Measurements from ENCODE around the gene ALOX15.
"Not testable (repeated sequence)": the region's sequence is repeated elsewhere in the genome, so short reads cannot be mapped to it uniquely, and the experiment has no call there.

The ALOX15 gene

GRCh38 chr17:4609761-4610160 is 31.7 kb downstream of the ALOX15 start:
- DNase-seq (ENCODE audit: insufficient read length): no peak
- no peak for FAIRE-seq
- TF ChIP-seq TAF1 (IDR thresholded peaks at IDR 0.05; ENCODE audit: borderline replicate concordance, low read depth, low read length) (no peak), POLR2A (IDR thresholded peaks at IDR 0.05; ENCODE audit: low read depth, low read length) (no peak), POLR2AphosphoS5 (IDR thresholded peaks at IDR 0.05; ENCODE audit: low read depth, low read length) (no peak)

GRCh38 chr17:4607773-4608187 is 33.7 kb downstream of the ALOX15 start:
- FAIRE-seq (no peak), DNase-seq (ENCODE audit: insufficient read length) (no peak)
- TF ChIP-seq TAF1 (IDR thresholded peaks at IDR 0.05; ENCODE audit: borderline replicate concordance, low read depth, low read length) (no peak), POLR2A (IDR thresholded peaks at IDR 0.05; ENCODE audit: low read depth, low read length) (no peak), POLR2AphosphoS5 (IDR thresholded peaks at IDR 0.05; ENCODE audit: low read depth, low read length) (no peak)

- no peak for TF ChIP-seq POLR2AphosphoS5 (IDR thresholded peaks at IDR 0.05; ENCODE audit: low read depth, low read length)
- TF ChIP-seq TAF1 (IDR thresholded peaks at IDR 0.05; ENCODE audit: borderline replicate concordance, low read depth, low read length): no peak
- no peak for TF ChIP-seq POLR2A (IDR thresholded peaks at IDR 0.05; ENCODE audit: low read depth, low read length)
- DNase-seq (ENCODE audit: insufficient read length): no peak
- no peak for FAIRE-seq
Observed at GRCh38 chr17:4607261-4607741, 34.2 kb downstream of the ALOX15 start.

- TF ChIP-seq POLR2A (IDR thresholded peaks at IDR 0.05; ENCODE audit: low read depth, low read length): no peak
- TF ChIP-seq TAF1 (IDR thresholded peaks at IDR 0.05; ENCODE audit: borderline replicate concordance, low read depth, low read length): no peak
- TF ChIP-seq POLR2AphosphoS5 (IDR thresholded peaks at IDR 0.05; ENCODE audit: low read depth, low read length): no peak
- DNase-seq (ENCODE audit: insufficient read length): no peak
- FAIRE-seq: no peak
Observed at GRCh38 chr17:4605826-4606225, 35.7 kb downstream of the ALOX15 start.

- FAIRE-seq; DNase-seq (ENCODE audit: insufficient read length): not testable (repeated sequence)
Observed at GRCh38 chr17:4604736-4605135, 36.7 kb downstream of the ALOX15 start.

- FAIRE-seq (no peak), DNase-seq (ENCODE audit: insufficient read length) (no peak)
- TF ChIP-seq POLR2A (IDR thresholded peaks at IDR 0.05; ENCODE audit: low read depth, low read length) (no peak), TAF1 (IDR thresholded peaks at IDR 0.05; ENCODE audit: borderline replicate concordance, low read depth, low read length) (no peak), POLR2AphosphoS5 (IDR thresholded peaks at IDR 0.05; ENCODE audit: low read depth, low read length) (no peak)
Observed at GRCh38 chr17:4604111-4604644, 37.3 kb downstream of the ALOX15 start.

GRCh38 chr17:4602041-4602440 is 39.4 kb downstream of the ALOX15 start:
- FAIRE-seq: no peak
- no peak for DNase-seq (ENCODE audit: insufficient read length)
- TF ChIP-seq POLR2AphosphoS5 (IDR thresholded peaks at IDR 0.05; ENCODE audit: low read depth, low read length) (no peak), POLR2A (IDR thresholded peaks at IDR 0.05; ENCODE audit: low read depth, low read length) (no peak), TAF1 (IDR thresholded peaks at IDR 0.05; ENCODE audit: borderline replicate concordance, low read depth, low read length) (no peak)

GRCh38 chr17:4601326-4601725 is 40.2 kb downstream of the ALOX15 start:
- FAIRE-seq (no peak), DNase-seq (ENCODE audit: insufficient read length) (no peak)
- no peak for TF ChIP-seq POLR2A (IDR thresholded peaks at IDR 0.05; ENCODE audit: low read depth, low read length)

GRCh38 chr17:4600563-4600962 is 40.9 kb downstream of the ALOX15 start:
- no peak for TF ChIP-seq TAF1 (IDR thresholded peaks at IDR 0.05; ENCODE audit: borderline replicate concordance, low read depth, low read length)
- no peak for TF ChIP-seq POLR2AphosphoS5 (IDR thresholded peaks at IDR 0.05; ENCODE audit: low read depth, low read length)
- TF ChIP-seq POLR2A (IDR thresholded peaks at IDR 0.05; ENCODE audit: low read depth, low read length): no peak
- FAIRE-seq (no peak), DNase-seq (ENCODE audit: insufficient read length) (no peak)

GRCh38 chr17:4599505-4600281 is 41.8 kb downstream of the ALOX15 start:
- DNase-seq (ENCODE audit: insufficient read length) (no peak), FAIRE-seq (no peak)
- TF ChIP-seq POLR2A (IDR thresholded peaks at IDR 0.05; ENCODE audit: low read depth, low read length): no peak
- no peak for TF ChIP-seq TAF1 (IDR thresholded peaks at IDR 0.05; ENCODE audit: borderline replicate concordance, low read depth, low read length)
- no peak for TF ChIP-seq POLR2AphosphoS5 (IDR thresholded peaks at IDR 0.05; ENCODE audit: low read depth, low read length)

GRCh38 chr17:4598776-4599504 is 42.5 kb downstream of the ALOX15 start:
- DNase-seq (ENCODE audit: insufficient read length) (no peak), FAIRE-seq (no peak)
- TF ChIP-seq POLR2AphosphoS5 (IDR thresholded peaks at IDR 0.05; ENCODE audit: low read depth, low read length) (no peak), POLR2A (IDR thresholded peaks at IDR 0.05; ENCODE audit: low read depth, low read length) (no peak), TAF1 (IDR thresholded peaks at IDR 0.05; ENCODE audit: borderline replicate concordance, low read depth, low read length) (no peak)

GRCh38 chr17:4597975-4598374 is 43.5 kb downstream of the ALOX15 start:
- no peak for FAIRE-seq
- no peak for DNase-seq (ENCODE audit: insufficient read length)
- TF ChIP-seq POLR2A (IDR thresholded peaks at IDR 0.05; ENCODE audit: low read depth, low read length): no peak
- TF ChIP-seq POLR2AphosphoS5 (IDR thresholded peaks at IDR 0.05; ENCODE audit: low read depth, low read length): no peak
- TF ChIP-seq TAF1 (IDR thresholded peaks at IDR 0.05; ENCODE audit: borderline replicate concordance, low read depth, low read length): no peak
